IPS-15b (cell line): ENCODE measurements around the gene HMGCS2.
"Not testable (repeated sequence)": the region's sequence is repeated elsewhere in the genome, so short reads cannot be mapped to it uniquely, and the experiment has no call there.

Experiments
- H3K27me3 ChIP-seq: one replicate; pipeline ENCODE4 v1.6.1; 2013; ENCODE audit warnings: low read length; ENCODE audit not compliant: control insufficient read depth, insufficient read depth
- H3K36me3 ChIP-seq: one replicate; pipeline ENCODE4 v1.6.1; 2013; ENCODE audit warnings: low read length; ENCODE audit not compliant: control insufficient read depth, insufficient read depth
- H3K4me1 ChIP-seq: one replicate; pipeline ENCODE4 v1.6.1; 2013; ENCODE audit warnings: mild to moderate bottlenecking, low read length; ENCODE audit not compliant: control insufficient read depth, insufficient read depth
- H3K4me3 ChIP-seq: one replicate; pipeline ENCODE4 v1.5.1; 2013; ENCODE audit warnings: low read depth, low read length
- H3K9ac ChIP-seq: one replicate; pipeline ENCODE4 v1.6.1; 2013; ENCODE audit warnings: low read depth, mild to moderate bottlenecking, low read length
- H3K9me3 ChIP-seq: one replicate; pipeline ENCODE4 v1.6.1; 2013; ENCODE audit warnings: mild to moderate bottlenecking, low read length; ENCODE audit not compliant: control insufficient read depth, insufficient read depth

HMGCS2 gene

GRCh38 chr1:119720866-119721440, 47.8 kb downstream of the HMGCS2 start:
- Histone ChIP-seq H3K9me3 (no peaks in the 10 kb centered on the region), H3K36me3 (peaks cover 55% of the 10 kb centered on the region), H3K4me3 (no peak overlapping the region), H3K27me3 (no peaks in the 10 kb centered on the region), H3K9ac (no peak overlapping the region), H3K4me1 (peaks cover 8% of the 10 kb centered on the region)

GRCh38 chr1:119718972-119719371, 49.7 kb downstream of the HMGCS2 start:
- H3K4me1 ChIP-seq, result peaks cover 20% of the 10 kb centered on the region
- H3K9me3 ChIP-seq, result no peaks in the 10 kb centered on the region
- no peaks in the 10 kb centered on the region for H3K27me3 ChIP-seq
- peaks cover 37% of the 10 kb centered on the region for H3K36me3 ChIP-seq
- no peak overlapping the region for H3K9ac ChIP-seq
- H3K4me3 ChIP-seq, result no peak overlapping the region

- Histone ChIP-seq H3K4me3 (no peak overlapping the region), H3K27me3 (no peaks in the 10 kb centered on the region), H3K9ac (no peak overlapping the region), H3K9me3 (no peaks in the 10 kb centered on the region), H3K4me1 (peaks cover 25% of the 10 kb centered on the region), H3K36me3 (peaks cover 33% of the 10 kb centered on the region)
Observed at GRCh38 chr1:119718409-119718808, 50.3 kb downstream of the HMGCS2 start.

- Histone ChIP-seq H3K9ac (peak overlapping the region; percentile 9), H3K36me3 (peaks cover 9% of the 10 kb centered on the region), H3K9me3 (no peaks in the 10 kb centered on the region), H3K4me3 (no peak overlapping the region), H3K4me1 (peaks cover 25% of the 10 kb centered on the region), H3K27me3 (no peaks in the 10 kb centered on the region)
Observed at GRCh38 chr1:119715542-119715941, 53.2 kb downstream of the HMGCS2 start.

- Histone ChIP-seq H3K9ac (no peak overlapping the region), H3K27me3 (no peaks in the 10 kb centered on the region), H3K4me1 (peaks cover 29% of the 10 kb centered on the region), H3K9me3 (no peaks in the 10 kb centered on the region), H3K36me3 (no peaks in the 10 kb centered on the region), H3K4me3 (peak overlapping the region; percentile 87)
Observed at GRCh38 chr1:119714583-119714982, 54.1 kb downstream of the HMGCS2 start.

GRCh38 chr1:119713749-119714456, 54.8 kb downstream of the HMGCS2 start:
- no peaks in the 10 kb centered on the region for H3K36me3 ChIP-seq
- no peaks in the 10 kb centered on the region for H3K27me3 ChIP-seq
- H3K4me1 ChIP-seq, result peaks cover 29% of the 10 kb centered on the region
- no peak overlapping the region for H3K9ac ChIP-seq
- H3K9me3 ChIP-seq, result no peaks in the 10 kb centered on the region
- peak overlapping the region; percentile 87 for H3K4me3 ChIP-seq

GRCh38 chr1:119713039-119713748, 55.5 kb downstream of the HMGCS2 start:
- Histone ChIP-seq H3K4me1 (peaks cover 32% of the 10 kb centered on the region), H3K4me3 (peak overlapping the region; percentile 87), H3K27me3 (no peaks in the 10 kb centered on the region), H3K9me3 (no peaks in the 10 kb centered on the region), H3K9ac (peak overlapping the region; percentile 83), H3K36me3 (no peaks in the 10 kb centered on the region)

GRCh38 chr1:119712342-119713038, 56.2 kb downstream of the HMGCS2 start:
- Histone ChIP-seq H3K4me1 (peaks cover 32% of the 10 kb centered on the region), H3K36me3 (no peaks in the 10 kb centered on the region), H3K27me3 (no peaks in the 10 kb centered on the region), H3K9ac (peak overlapping the region; percentile 95), H3K9me3 (no peaks in the 10 kb centered on the region), H3K4me3 (peak overlapping the region; percentile 99)

GRCh38 chr1:119711804-119712341, 56.8 kb downstream of the HMGCS2 start, which contains the start of gene PHGDH:
TSS of gene PHGDH (plus strand) at chr1:119711934. CDS start at chr1:119712023, 89 bp downstream.
- Histone ChIP-seq H3K36me3 (no peaks in the 10 kb centered on the region), H3K4me3 (peak within 1 kb of the TSS; percentile 99), H3K27me3 (no peaks in the 10 kb centered on the region), H3K4me1 (peaks cover 32% of the 10 kb centered on the region), H3K9ac (peak within 1 kb of the TSS; percentile 95), H3K9me3 (no peaks in the 10 kb centered on the region)

GRCh38 chr1:119711356-119711803, 57.3 kb downstream of the HMGCS2 start:
- Histone ChIP-seq H3K4me3 (peak overlapping the region; percentile 99), H3K4me1 (peaks cover 29% of the 10 kb centered on the region)
- not testable (repeated sequence) for H3K9me3 ChIP-seq, H3K36me3 ChIP-seq, H3K27me3 ChIP-seq, H3K9ac ChIP-seq

GRCh38 chr1:119706599-119706998, 62.1 kb downstream of the HMGCS2 start:
- not testable (repeated sequence) for H3K36me3 ChIP-seq, H3K4me1 ChIP-seq, H3K9me3 ChIP-seq

More at GRCh38 chr1:119706599-119706998, 62.1 kb downstream of the HMGCS2 start:
- H3K9ac ChIP-seq, H3K27me3 ChIP-seq, H3K4me3 ChIP-seq: not testable (repeated sequence)
